Measurements from ENCODE around the gene CFAP57. TPM values are rescaled to one million over a fixed set of nuclear protein-coding genes. Genes with fewer than 3 reads are reported as not detected.

CFAP57 gene
- total RNA-seq, 1 donor from 2014 or later = 0.12 TPM

DNA sequence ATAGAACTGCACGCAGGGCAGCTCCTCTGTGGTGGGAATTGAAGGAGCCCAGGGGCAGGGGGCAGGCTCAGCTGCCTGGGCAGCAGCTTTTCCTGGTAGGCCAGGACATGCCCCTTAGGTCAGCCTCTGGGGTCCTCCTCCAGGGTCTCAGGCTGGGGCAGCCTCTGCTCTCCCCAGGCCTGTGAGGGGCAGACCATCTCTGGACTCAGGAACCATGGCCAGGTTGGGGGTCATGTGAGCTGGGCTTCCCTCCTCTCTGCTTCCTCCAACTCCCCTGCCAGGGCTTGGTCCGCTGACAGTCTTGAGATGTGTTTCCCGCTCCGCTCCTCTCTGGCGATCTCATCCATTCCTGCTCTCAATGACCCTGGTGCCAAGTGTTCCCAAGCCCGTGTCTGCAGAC lies 107.5 kb downstream of the CFAP57 start:
- ATAC-seq = no peak

DNA sequence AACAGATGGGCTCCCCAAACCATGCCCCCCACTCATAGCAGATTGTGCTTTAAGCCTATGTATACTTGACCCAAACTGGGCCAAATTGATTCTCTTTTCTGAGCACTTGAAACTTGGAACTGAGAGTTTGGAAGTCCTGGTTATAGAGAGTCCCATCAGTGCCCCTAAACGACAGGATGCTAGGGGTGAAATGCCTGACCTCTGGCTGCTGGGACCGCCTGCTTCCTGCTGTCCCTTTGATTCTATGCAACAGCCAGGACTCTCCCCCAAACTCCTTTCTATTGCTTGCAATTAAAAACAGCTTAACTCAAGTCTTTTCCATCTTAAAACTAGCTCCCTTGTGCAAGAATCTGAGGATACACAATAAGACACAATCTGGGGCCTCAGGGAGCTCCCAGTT lies 108.6 kb downstream of the CFAP57 start:
- no peak for ATAC-seq

DNA sequence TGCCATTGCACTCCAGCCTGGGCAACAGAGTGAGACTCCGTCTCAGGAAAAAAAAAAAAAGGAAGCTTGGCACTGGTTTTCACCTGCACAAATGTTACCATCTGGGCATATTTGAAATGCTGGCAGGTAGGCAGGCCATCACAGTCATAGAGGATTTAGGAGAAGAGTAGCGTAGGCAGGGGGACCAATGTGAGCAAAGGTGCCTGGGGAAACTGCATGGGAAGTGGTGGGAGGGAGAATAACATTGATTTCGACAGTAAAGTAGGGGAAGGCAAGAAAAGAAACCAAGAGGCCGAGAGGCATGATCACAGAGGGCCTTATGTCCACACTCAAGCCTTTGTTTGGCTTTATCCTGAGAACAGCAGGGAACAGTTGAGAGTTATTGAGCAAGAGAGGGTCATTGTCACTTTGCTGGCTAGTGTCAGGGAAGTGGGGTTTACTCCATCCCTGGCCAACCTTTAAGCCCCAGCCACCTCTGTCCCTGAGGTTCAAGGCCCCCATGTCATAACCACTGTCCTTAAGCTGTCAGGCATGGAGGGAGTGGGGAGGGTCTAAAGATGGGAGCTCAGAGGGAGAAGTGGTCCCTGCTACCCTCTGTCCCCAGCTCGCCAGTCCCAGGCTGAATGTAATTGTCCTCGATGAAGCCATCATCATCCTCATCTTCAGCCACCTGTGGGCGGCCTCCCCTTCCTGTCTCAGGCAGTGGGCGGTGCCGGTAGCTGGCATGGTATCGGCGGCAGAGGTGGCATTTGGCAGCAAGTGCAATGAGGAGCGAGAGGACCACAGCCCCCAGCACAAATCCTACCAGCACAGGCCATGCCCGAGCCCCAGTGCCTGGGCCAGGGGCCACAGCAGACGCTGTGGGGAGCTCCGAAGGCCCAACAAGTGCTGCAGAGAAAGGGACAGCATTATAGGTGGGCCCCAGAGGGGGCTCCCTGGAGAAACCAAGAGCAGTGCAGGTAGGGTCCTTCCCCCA lies 110.4 kb downstream of the CFAP57 start:
- ATAC-seq = no peak

DNA sequence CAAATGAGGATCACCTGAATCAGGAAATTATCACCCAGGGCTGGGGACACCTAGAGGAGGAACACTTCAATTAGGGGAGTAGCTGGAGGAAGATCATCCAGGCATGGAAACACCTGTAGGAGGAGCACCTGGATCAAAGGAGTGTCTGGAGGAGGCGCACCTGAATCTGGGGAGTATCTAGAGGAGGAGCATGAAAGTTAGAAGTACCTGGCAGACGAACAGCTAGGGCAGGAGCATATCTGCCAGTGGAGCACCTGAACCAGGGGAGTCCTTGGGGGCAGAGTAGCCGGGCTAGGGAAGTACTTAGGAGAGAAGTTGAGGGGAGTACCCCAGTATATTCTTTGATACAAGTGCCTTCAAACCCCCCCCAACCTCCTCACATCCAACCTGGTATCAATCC lies 111.9 kb downstream of the CFAP57 start:
- ATAC-seq = peak; percentile 48

DNA sequence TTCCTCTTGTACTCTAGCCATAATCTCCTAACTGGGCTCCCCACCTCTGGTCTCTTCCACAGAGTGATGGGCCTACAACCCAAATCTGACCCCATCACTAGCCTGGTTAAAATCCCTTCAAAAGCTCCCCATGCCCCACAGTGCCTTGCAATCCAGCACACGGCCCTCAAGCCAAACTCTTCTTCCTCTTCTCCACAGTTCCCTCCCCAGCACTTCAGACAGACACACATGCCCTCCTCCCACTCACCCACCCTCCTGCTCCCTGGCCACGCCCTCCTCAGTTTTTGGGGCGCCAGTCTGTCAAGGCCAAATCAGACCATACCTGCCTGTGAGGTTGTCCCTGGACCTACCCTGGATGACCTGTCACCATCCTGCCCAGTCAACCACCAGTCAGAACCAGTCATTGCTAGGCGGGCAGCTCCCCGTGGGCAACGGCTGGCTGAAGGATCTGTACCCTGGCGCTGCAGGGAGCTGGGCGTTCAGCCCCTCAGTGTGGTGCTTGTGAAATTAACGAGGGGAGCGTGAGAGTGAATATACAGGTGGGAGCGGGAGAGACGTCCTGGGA lies 112.5 kb downstream of the CFAP57 start:
- peak; percentile 58 for ATAC-seq

DNA sequence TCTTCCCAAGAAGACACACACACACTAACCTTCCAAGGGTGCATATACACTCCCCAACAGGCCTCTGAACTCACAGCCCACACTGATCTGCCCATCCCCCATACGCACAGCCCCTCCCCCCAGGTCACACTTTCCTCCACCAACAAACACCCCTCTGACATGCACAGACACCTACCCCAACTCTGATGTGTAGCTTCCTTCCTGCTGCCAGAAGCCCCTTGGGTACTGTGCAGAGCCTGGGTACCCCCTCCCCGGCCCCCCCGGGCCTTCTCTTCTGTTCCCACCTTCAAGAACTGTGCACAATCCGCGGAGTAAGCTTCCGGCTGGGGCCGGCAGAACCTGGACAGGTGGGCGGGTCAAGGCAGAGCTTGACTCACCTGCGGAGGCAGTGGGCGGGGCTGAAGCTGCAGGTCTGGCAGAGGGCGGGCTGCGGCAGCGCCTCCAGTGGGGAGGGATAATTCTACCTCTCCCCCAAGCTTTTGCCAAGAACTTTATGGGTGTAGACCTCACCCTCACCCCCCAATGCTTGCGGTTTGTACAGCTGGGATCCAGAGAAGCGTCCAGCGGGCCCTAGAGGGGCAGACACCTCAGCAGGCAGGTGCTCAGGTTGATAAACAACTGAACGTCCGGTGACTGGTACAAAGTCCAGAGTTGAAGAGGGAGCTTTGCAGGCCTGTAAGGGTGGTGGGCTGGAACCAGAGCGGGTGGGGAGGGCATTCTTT lies 113.3 kb downstream of the CFAP57 start, which contains the start of gene C1orf210:
TSS of gene C1orf210 (minus strand) at position 313 of the 722 bp plus-strand sequence. CDS start 2,311 bp downstream, outside the sequence.
- ATAC-seq = peak; percentile 93

DNA sequence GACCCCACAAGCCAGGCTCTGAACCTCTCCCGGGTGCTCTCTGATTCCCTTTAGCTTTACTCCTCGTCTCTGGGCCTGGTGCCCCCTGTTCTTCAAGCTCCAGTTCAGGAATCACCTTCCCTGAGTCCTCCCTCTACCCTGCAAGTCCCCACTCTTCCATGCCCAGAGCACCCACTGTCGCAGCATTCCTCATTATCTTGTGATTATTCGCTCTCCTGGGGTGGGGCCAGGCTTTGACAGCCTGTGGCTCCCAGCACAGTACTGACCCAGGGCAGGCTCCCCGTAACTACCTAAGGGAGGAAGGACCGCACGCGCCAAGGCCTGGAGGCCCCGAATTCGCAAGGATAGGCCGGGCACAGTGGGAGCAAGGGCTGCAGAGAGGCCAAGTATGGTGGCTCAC lies 114.0 kb downstream of the CFAP57 start:
- no peak for ATAC-seq

DNA sequence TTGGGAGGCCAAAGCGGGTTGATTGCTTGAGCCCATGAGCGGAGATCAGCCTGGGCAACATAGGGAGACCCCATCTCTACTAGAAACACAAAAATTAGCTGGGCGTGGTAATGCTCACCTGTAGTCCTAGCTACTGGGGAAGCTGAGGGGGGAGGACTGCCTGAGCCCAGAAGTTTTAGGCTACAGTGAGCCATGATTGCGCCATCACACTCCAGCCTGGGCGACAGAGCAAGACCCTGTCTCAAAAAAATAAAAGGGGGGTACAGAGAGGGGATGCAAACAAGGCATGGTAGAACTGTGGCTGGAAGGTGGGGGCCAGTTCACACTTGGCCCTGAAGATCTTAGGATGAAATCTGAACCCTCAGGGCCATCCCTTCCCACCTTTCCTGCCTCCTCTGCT lies 114.4 kb downstream of the CFAP57 start:
- ATAC-seq = no peak

DNA sequence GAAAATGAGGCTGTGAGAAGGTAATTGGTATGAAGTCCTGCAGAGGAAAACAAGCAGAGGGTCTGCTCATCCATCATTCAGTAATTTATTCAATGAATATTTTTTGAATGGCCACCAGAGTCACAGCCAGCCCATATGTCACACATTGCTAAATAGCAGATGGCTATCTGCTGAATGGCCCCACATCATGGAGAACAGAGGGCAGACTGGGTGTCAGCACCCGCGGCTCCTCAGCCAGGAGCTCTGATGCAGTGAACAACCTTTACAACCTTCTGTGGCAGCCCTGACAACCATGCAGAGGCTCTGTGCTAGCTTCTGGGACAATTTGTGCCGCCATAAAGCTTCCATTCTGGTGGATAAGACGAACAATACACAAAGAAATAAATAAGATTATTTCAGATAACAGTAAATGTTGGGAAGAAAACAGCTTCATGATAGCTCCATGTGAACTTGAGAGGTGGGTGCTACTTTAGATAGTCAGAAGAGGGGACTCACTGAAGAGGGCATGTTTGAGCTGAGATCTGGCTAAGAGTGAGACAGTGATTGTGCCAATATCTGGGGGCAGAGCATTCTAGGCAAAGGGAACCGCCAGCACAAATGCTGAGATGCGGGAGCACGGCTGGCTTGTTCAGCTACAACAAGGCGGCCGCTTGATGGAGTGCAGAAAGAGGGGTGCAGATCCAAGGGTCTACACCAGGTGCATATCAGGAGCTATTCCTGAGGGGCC lies 116.1 kb downstream of the CFAP57 start:
- no peak for ATAC-seq

DNA sequence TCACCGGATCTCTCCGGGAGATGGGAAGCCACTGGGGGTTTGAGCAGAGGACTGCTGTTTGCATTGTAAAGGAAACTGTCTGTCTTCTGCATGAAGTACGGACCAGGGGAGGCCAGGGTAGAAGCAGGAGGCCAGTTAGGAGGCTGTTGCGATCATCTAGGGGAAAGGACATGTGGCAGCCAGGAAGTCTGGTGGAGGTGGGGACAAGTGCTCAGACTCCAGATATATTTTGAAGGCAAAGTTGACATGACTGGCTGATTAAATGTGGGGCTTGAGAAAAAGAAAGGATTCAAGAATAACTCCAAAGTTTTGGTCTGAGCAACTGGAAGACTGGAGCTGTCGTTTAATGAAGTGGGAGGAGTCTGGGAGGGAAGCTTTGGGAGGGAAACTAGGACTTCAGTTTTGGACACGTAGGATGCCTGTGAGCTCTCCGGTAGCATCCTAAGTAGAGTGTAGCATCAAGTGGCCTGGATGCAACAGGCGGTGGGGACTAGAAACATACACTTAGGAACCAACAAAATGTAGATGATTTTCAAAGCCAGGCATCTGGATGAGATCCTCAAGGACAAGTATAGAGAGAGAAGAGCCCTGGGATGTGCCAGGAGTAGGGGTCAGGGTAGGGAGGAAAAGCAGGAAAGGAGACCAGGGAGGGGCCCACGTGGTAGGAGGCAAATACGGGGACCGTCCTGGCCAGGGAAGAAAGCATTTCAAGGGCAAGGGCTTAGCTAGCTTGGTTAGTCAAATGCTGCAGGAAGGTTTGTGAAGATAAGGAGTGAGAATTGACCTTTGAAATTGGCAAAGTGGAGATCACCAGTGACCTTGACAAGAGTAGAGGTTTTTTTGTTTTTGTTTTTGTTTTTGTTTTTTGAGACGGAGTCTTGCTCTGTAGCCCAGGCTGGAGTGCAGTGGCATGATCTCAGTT lies 116.9 kb downstream of the CFAP57 start:
- no peak for ATAC-seq

DNA sequence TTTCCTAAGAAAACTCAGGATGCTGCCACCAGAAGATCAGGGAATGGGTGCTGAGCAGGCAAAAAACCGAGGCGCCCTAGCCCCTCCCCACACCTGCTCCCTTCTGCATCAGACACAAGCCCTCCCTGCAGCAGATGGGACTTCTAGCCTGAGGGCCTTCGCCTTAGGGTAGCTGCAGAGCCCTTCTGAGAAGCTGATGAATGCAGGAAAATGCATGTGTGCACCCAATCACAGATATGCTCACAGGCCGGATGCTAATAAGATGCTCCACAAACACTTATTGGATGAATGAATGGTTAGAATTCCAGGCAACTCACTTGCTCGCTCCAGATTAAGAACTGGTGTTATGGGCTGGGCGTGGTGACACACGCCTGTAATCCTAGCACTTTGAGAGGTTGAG lies 120.1 kb downstream of the CFAP57 start:
- ATAC-seq = no peak

DNA sequence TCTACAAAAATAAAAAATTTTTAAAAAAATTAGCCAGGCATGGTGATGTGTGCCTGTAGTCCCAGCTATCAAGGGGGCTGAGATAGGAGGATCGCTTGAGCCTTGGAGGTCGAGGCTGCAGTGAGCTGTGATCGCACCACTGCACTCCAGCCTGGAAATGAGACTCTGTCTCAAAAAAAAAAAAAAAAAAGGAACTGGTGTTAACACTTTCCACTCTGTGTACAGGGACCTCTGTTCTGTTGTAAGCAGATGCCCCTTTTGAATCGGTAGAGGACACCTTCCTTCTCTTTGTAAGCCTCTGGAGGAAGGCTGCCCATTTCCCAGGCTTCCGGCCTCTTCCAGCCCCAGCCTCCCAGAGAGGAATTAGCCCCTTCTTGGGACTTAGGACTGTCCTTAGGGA lies 120.5 kb downstream of the CFAP57 start:
- no peak for ATAC-seq

DNA sequence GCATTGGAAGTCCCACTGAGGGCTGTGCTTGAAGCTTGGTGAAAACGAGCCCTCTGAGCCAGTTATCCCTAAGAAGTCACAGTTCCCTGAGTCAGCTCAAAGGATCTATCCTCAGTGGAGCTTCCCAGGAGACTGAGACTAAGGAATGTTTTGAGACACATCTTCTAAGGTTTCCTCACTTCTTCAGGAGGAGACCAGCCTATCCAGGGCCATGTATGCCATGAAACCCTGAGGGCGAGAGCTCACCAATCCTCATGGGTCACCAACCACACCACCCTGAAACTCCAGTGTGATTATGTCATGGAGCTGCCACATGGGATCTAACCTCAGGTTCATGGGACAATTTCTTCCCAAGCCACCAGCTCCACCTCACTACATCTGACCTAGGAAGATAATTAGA lies 121.0 kb downstream of the CFAP57 start:
- no peak for ATAC-seq

DNA sequence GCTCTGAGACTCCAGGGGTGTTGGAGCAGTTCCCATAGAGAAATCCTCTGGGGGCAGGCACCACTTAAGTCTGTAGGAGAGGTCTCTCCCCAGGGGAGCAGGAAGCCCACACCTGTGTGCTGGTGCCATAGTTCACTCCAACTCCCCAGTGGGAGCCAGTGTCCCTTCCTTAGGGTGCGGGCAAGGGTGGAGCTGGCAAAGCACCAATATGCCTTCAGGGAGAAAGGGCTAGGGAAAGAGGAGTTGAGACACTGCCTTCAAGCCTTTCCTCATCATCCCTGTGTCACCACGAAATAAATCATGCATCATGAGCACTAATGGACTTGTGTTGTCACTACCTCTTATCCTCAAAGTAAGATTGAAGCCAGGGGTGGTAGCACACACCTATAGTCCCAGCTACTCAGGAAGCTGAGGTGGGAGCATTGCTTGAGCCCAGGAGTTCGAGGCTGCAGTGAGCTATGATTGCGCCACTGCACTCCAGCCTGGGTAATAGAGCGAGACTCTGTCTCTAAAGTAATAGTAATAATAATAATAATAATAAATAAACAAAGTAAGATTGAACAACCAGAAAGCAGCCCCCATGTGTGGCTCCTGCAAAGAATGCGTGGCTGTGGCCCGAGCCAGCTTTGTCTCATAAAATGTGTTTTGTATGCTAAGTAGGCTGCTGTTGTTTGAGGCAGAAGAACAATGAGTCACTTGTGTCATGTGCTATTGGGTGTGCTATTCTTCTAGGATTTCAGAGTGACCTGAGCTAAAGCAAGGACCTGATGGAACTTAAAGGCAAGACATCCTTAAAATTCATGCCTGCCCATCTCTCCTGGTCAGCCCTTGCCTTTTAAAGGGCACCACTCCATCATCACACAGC lies 122.0 kb downstream of the CFAP57 start:
- ATAC-seq = peak; percentile 62

DNA sequence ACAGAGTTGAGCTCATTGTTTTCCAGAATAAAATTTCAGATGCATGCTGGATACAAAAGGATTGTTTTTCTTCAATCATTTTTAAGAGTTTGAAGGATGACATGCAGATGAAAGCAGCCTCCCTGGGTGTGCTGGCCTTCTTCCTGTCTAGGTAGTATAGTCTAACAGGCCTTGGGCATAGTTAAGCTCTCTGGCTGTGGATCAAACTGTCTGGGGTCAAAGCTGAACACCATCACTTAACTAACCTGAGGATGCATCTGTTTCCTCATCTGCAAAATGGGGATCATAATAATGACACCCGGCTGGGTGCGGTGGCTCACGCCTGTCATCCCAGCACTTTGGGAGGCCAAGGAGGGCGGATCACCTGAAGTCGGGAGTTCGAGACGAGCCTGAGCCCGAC lies 122.6 kb downstream of the CFAP57 start:
- ATAC-seq = no peak

DNA sequence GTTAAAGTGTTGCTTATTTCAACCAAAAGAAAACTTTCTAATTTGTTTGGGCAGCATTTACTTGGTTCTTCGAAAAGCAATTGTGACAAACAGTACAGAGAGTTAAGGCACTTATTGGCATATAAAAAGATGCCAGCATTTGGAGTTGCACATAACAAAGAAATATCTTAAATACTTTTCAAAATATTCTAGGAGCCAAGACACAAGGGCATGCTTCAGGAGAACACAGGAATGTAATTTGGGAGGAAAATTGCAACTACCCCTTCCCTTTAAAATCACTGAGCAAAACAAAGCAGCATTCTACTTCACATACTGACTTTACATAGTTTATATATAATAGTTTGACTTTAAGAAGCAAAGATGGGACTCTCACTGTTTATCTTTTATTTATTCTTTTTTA lies 124.1 kb downstream of the CFAP57 start:
- ATAC-seq = no peak

DNA sequence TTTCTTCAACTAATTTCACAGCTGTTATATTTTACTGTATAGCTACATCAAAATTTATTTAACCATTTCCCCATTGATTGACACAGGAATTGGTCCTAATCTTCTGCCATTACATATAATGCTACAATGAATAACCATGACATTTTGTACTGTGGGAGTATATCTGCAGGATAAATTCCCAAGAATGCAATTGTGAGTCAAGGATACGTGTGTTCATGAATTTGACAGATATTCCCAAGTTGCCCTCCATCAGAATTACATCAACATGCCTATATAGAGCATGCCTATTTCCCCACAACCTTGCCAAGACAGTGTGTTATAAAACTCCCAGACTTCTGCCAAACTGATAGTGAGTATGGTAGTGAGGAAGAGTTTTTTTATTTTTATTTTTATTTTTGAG lies 125.9 kb downstream of the CFAP57 start:
- no peak for ATAC-seq

DNA sequence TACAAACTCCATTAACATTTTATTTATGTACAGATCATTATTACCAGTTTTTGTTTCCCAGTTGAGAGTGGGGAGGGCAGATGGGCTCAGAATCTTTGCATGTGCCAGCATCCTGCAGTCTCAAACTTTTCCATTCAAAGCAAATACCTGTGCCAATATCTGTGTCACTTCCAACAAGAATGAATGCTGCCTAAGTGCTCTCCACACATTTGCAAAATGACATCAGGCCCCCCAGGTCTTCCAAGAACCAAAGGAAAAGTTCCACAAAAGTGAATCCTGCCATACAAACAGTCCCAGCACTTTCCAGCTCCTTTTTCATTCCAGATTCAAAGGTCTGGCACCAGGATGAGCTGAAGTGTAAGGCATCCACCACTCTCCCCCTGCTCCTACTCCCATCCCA lies 127.0 kb downstream of the CFAP57 start:
- no peak for ATAC-seq

DNA sequence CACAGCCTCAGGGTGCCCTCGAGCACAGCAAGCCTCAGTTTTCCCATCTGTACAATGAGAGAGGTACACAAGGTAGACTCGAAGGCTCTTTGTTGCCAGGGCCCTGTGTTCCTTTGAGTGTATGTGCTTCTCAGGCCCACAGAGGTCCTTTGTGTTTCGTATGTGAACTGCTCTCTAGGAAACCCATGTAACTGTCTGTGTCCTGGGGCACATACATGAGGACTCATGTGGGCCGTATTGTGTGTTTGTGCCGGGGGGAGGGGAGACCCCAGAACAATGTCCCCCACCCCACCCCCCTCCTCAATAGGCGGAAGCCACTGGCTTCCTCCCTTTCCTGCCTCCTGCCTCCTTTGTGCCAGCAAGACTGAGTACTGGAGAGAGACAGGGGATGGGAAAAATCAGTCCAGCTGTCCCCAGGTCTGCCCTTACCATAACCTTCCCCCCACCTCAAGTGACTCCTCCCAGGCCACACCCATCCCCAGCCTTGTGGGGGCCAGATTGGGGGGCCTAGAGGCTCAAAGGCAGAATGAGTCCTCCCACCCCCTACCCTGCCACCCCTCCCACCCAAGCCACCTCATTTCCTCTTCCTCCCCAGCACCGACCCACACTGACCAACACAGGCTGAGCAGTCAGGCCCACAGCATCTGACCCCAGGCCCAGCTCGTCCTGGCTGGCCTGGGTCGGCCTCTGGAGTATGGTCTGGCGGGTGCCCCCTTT lies 128.4 kb downstream of the CFAP57 start, which contains the start of gene TIE1:
TSS of gene TIE1 (plus strand) at position 605 of the 717 bp plus-strand sequence. CDS start at position 695, 90 bp downstream.
- peak; percentile 50 for ATAC-seq

DNA sequence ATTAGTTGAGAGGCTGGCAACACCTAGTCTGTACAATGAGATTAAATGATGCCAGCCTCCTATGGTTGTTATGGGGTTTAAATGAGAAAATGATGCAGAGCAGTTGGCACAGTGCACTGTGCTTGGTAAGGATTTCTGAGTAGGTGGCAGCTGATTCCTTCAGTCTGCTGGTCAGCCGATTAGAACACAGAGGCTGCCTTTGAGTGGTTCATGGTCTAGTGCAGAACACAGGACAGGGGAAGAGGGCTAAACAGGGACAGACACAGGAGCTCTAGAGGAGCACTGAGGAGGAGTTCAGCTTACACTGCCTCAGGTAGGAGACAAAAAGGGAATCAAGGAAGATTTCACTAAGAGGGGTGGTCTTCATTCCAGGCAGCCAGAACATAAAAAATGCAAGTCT lies 130.1 kb downstream of the CFAP57 start:
- ATAC-seq = no peak

All from esophagus mucosa (tissue), 1 donor.